GM23338 (cell line): Measurements from ENCODE around the gene TTC22. TPM values are rescaled to one million over a fixed set of nuclear protein-coding genes. Genes with fewer than 3 reads are reported as not detected.
A peak's percentile ranks its signal among the peaks of the same experiment; 100 is the strongest.

Source experiments
- ATAC-seq: fragments of 200-7000 bp; cut with Tn5 transposase; 3 replicates; pipeline ENCODE4 v1.9.1; 2020
- DNase-seq: peaks from one replicate; pipeline ENCODE4 v3.0.0-alpha.2; 2015; ENCODE audit warnings: low spot score
- H2AFZ ChIP-seq: fragments of 200-600 bp; sonication (generic); 2 replicates; pipeline ENCODE4 v1.8.0; 2016; ENCODE audit warnings: antibody characterized with exemption, mild to moderate bottlenecking, moderate library complexity
- H3F3A ChIP-seq: fragments of 200-600 bp; sonication (generic); replicated peaks from 2 replicates; pipeline ENCODE4 v1.8.0; 2017; ENCODE audit warnings: antibody characterized with exemption, mixed run types, low read depth
- H3K27ac ChIP-seq: fragments of 200-600 bp; sonication (generic); 2 replicates; pipeline ENCODE4 v1.6.1; 2016; ENCODE audit warnings: low read depth
- H3K27me3 ChIP-seq: fragments of 200-600 bp; sonication (generic); 2 replicates; pipeline ENCODE4 v1.8.0; 2016; ENCODE audit warnings: mild to moderate bottlenecking, mixed run types, moderate library complexity; ENCODE audit not compliant: insufficient read depth
- H3K36me3 ChIP-seq: fragments of 200-600 bp; sonication (generic); 2 replicates; pipeline ENCODE4 v1.8.0; 2016; ENCODE audit warnings: mild to moderate bottlenecking; ENCODE audit not compliant: insufficient read depth
- H3K4me1 ChIP-seq: fragments of 200-600 bp; sonication (generic); 2 replicates; pipeline ENCODE4 v1.8.0; 2016; ENCODE audit warnings: mild to moderate bottlenecking, moderate library complexity; ENCODE audit not compliant: insufficient read depth
- H3K4me2 ChIP-seq: fragments of 200-600 bp; sonication (generic); 2 replicates; pipeline ENCODE4 v1.7.1; 2017; ENCODE audit warnings: mixed run types
- H3K4me3 ChIP-seq: fragments of 200-600 bp; sonication (generic); 2 replicates; pipeline ENCODE4 v1.6.1; 2016; ENCODE audit warnings: mixed run types
- H3K79me2 ChIP-seq: fragments of 200-600 bp; sonication (generic); replicated peaks from 2 replicates; pipeline ENCODE4 v1.8.0; 2017; ENCODE audit warnings: mild to moderate bottlenecking; ENCODE audit not compliant: insufficient read depth
- H3K9me2 ChIP-seq: fragments of 200-600 bp; sonication (generic); 2 replicates; pipeline ENCODE4 v1.8.0; 2017; ENCODE audit not compliant: insufficient read depth
- H4K20me1 ChIP-seq: fragments of 200-600 bp; sonication (generic); replicated peaks from 2 replicates; pipeline ENCODE4 v1.8.0; 2017; ENCODE audit warnings: mild to moderate bottlenecking; ENCODE audit not compliant: insufficient read depth
- H3K27ac Mint-ChIP-seq: 2 replicates; pipeline ENCODE4 v1.8.0; 2020; ENCODE audit warnings: inconsistent platforms, mild to moderate bottlenecking, moderate library complexity, mixed read lengths
- H3K27me3 Mint-ChIP-seq: 3 replicates; pipeline ENCODE4 v1.8.0; 2022; ENCODE audit warnings: low read depth, mild to moderate bottlenecking, moderate library complexity, mixed read lengths, inconsistent platforms; ENCODE audit not compliant: insufficient read depth, poor library complexity
- H3K36me3 Mint-ChIP-seq: 3 replicates; pipeline ENCODE4 v1.8.0; 2021; ENCODE audit warnings: low read depth, mild to moderate bottlenecking, inconsistent platforms, moderate library complexity, mixed read lengths
- H3K4me1 Mint-ChIP-seq: 3 replicates; pipeline ENCODE4 v1.8.0; 2020; ENCODE audit warnings: mild to moderate bottlenecking, inconsistent platforms, mixed read lengths
- H3K4me3 Mint-ChIP-seq: 3 replicates; pipeline ENCODE4 v1.8.0; 2021; ENCODE audit warnings: moderate library complexity, mild to moderate bottlenecking, inconsistent platforms, mixed read lengths
- H3K9me3 Mint-ChIP-seq: 3 replicates; pipeline ENCODE4 v1.8.0; 2020; ENCODE audit warnings: moderate library complexity, mild to moderate bottlenecking, inconsistent platforms, mixed read lengths
- CREB1 ChIP-seq: fragments of 250-450 bp; sonication (Bioruptor Pico); IDR thresholded peaks from 2 replicates; pipeline ENCODE4 v1.5.0; 2020; ENCODE audit warnings: low read depth, mild to moderate bottlenecking, moderate library complexity
- EZH2 ChIP-seq: fragments of 200-600 bp; sonication (generic); IDR thresholded peaks from one replicate; pipeline ENCODE4 v1.8.0; 2017; ENCODE audit warnings: antibody characterized with exemption, mild to moderate bottlenecking, low read depth; ENCODE audit not compliant: unreplicated experiment
- EZH2phosphoT487 ChIP-seq: fragments of 200-600 bp; sonication (generic); IDR thresholded peaks from one replicate; pipeline ENCODE4 v1.8.1; 2018; ENCODE audit warnings: antibody characterized with exemption; ENCODE audit not compliant: unreplicated experiment
- JUNB ChIP-seq: IDR thresholded peaks from one replicate; pipeline ENCODE4 v1.6.1; 2016; ENCODE audit warnings: antibody characterized with exemption; ENCODE audit not compliant: unreplicated experiment
- NANOG ChIP-seq: IDR thresholded peaks from 2 replicates; pipeline ENCODE4 v1.6.1; 2016; ENCODE audit warnings: antibody characterized with exemption, borderline replicate concordance
- POLR2AphosphoS5 ChIP-seq: IDR thresholded peaks from 2 replicates; pipeline ENCODE4 v1.6.1; 2016; ENCODE audit warnings: antibody characterized with exemption, low read depth
- STAT1 ChIP-seq: IDR thresholded peaks from one replicate; pipeline ENCODE4 v1.6.1; 2016; ENCODE audit warnings: antibody characterized with exemption; ENCODE audit not compliant: unreplicated experiment
- ZNF114 ChIP-seq: fragments of 250-450 bp; sonication (Bioruptor Pico); IDR thresholded peaks from 2 replicates; pipeline ENCODE4 v1.5.0; 2020; ENCODE audit warnings: mild to moderate bottlenecking, moderate library complexity
- ZNF331 ChIP-seq: fragments of 250-450 bp; sonication (Bioruptor Pico); IDR thresholded peaks from 2 replicates; pipeline ENCODE4 v1.5.0; 2020; ENCODE audit warnings: low read depth, mild to moderate bottlenecking, moderate library complexity
- polyA plus RNA-seq: library from polyadenylated mRNA; unstranded; fragments of >200 nt; fragmentation: Nextera tagmentation; extraction: Ambion mirVana; gene quantifications from 2 replicates; pipeline ENCODE4 v1.2.1, GENCODE V29; 2016
- total RNA-seq: library from RNA; depleted of rRNA; stranded (reverse); fragments of >200 nt; shearing (Covaris generic); gene quantifications from 2 replicates; pipeline ENCODE4 v1.2.3, GENCODE V29; 2014
- TF ChIP-seq, protein P1 (sequence below): fragments of 250-450 bp; sonication (Bioruptor Pico); IDR thresholded peaks from 2 replicates; pipeline ENCODE4 v1.5.0; 2020; ENCODE audit warnings: mild to moderate bottlenecking, moderate library complexity
- TF ChIP-seq, protein P2 (sequence below): IDR thresholded peaks from one replicate; pipeline ENCODE4 v1.6.1; 2018; ENCODE audit warnings: antibody characterized with exemption; ENCODE audit not compliant: unreplicated experiment
- TF ChIP-seq, protein P3 (sequence below), 2 experiments: fragments of 200-600 bp in 1 of 2; sonication (generic) in 1 of 2; conservative IDR thresholded peaks; 2 replicates each; pipeline versions ENCODE4 v1.5.1 to v1.6.1; 2016 to 2017; ENCODE audit warnings: antibody characterized with exemption in 2 of 2, low read depth in 2 of 2, mild to moderate bottlenecking in 2 of 2, moderate library complexity in 1 of 2
- TF ChIP-seq, protein P4 (sequence below): IDR thresholded peaks from 2 replicates; pipeline ENCODE4 v1.6.1; 2016; ENCODE audit warnings: antibody characterized with exemption

TTC22 gene
- total and polyA plus RNA-seq, 2 experiments from 2014 or later = 1.2 to 2.5 TPM

DNA sequence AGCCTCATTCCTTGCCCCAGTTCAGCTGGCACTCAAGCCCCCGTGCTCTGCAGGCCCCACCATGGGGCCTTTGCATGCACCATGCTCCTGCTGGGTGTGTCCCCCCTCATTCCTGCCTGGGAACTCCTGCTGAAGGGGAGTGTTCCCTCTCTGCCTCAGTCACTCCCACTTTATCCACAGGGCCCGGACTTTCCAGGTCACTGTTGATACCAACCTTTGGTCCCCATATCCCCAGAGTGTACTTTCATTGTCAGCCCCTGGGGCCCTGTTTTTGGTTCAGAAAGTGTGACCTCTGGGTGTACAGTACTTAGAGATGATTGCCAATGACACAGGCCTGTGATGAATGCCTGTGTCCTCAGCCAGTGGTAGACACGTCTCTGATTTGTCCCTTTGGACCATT lies 2.9 kb downstream of the TTC22 start:
- Histone ChIP-seq H3K27me3 (peaks cover 34% of the 10 kb centered on the region), H3K4me3 (no peak overlapping the region), H2AFZ (no peak overlapping the region), H3K4me1 (peaks cover 21% of the 10 kb centered on the region), H3K79me2 (no peaks in the 10 kb centered on the region), H3K27ac (no peak overlapping the region), H4K20me1 (no peaks in the 10 kb centered on the region), H3K4me2 (no peak overlapping the region), H3K9me2 (no peaks in the 10 kb centered on the region), H3F3A (0 out of 2 replicates have a peak, but pooled peaks cover 5% of the 10 kb centered on the region), H3K36me3 (no peaks in the 10 kb centered on the region)
- H3K36me3 Mint-ChIP-seq = no peaks in the 10 kb centered on the region; the same call in 2 of the 3 replicates
- peaks cover 32% of the 10 kb centered on the region for H3K4me1 Mint-ChIP-seq
- DNase-seq = no peak
- no peak overlapping the region for H3K4me3 Mint-ChIP-seq
- TF ChIP-seq, protein P1, sequence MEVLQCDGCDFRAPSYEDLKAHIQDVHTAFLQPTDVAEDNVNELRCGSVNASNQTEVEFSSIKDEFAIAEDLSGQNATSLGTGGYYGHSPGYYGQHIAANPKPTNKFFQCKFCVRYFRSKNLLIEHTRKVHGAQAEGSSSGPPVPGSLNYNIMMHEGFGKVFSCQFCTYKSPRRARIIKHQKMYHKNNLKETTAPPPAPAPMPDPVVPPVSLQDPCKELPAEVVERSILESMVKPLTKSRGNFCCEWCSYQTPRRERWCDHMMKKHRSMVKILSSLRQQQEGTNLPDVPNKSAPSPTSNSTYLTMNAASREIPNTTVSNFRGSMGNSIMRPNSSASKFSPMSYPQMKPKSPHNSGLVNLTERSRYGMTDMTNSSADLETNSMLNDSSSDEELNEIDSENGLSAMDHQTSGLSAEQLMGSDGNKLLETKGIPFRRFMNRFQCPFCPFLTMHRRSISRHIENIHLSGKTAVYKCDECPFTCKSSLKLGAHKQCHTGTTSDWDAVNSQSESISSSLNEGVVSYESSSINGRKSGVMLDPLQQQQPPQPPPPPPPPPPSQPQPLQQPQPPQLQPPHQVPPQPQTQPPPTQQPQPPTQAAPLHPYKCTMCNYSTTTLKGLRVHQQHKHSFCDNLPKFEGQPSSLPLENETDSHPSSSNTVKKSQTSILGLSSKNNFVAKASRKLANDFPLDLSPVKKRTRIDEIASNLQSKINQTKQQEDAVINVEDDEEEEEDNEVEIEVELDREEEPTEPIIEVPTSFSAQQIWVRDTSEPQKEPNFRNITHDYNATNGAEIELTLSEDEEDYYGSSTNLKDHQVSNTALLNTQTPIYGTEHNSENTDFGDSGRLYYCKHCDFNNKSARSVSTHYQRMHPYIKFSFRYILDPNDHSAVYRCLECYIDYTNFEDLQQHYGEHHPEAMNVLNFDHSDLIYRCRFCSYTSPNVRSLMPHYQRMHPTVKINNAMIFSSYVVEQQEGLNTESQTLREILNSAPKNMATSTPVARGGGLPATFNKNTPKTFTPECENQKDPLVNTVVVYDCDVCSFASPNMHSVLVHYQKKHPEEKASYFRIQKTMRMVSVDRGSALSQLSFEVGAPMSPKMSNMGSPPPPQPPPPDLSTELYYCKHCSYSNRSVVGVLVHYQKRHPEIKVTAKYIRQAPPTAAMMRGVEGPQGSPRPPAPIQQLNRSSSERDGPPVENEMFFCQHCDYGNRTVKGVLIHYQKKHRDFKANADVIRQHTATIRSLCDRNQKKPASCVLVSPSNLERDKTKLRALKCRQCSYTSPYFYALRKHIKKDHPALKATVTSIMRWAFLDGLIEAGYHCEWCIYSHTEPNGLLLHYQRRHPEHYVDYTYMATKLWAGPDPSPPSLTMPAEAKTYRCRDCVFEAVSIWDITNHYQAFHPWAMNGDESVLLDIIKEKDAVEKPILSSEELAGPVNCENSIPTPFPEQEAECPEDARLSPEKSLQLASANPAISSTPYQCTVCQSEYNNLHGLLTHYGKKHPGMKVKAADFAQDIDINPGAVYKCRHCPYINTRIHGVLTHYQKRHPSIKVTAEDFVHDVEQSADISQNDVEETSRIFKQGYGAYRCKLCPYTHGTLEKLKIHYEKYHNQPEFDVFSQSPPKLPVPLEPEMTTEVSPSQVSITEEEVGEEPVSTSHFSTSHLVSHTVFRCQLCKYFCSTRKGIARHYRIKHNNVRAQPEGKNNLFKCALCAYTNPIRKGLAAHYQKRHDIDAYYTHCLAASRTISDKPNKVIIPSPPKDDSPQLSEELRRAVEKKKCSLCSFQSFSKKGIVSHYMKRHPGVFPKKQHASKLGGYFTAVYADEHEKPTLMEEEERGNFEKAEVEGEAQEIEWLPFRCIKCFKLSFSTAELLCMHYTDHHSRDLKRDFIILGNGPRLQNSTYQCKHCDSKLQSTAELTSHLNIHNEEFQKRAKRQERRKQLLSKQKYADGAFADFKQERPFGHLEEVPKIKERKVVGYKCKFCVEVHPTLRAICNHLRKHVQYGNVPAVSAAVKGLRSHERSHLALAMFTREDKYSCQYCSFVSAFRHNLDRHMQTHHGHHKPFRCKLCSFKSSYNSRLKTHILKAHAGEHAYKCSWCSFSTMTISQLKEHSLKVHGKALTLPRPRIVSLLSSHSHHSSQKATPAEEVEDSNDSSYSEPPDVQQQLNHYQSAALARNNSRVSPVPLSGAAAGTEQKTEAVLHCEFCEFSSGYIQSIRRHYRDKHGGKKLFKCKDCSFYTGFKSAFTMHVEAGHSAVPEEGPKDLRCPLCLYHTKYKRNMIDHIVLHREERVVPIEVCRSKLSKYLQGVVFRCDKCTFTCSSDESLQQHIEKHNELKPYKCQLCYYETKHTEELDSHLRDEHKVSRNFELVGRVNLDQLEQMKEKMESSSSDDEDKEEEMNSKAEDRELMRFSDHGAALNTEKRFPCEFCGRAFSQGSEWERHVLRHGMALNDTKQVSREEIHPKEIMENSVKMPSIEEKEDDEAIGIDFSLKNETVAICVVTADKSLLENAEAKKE (CRISPR knock-in tag) = no peak
- no peak for TF ChIP-seq JUNB
- TF ChIP-seq, protein P2, sequence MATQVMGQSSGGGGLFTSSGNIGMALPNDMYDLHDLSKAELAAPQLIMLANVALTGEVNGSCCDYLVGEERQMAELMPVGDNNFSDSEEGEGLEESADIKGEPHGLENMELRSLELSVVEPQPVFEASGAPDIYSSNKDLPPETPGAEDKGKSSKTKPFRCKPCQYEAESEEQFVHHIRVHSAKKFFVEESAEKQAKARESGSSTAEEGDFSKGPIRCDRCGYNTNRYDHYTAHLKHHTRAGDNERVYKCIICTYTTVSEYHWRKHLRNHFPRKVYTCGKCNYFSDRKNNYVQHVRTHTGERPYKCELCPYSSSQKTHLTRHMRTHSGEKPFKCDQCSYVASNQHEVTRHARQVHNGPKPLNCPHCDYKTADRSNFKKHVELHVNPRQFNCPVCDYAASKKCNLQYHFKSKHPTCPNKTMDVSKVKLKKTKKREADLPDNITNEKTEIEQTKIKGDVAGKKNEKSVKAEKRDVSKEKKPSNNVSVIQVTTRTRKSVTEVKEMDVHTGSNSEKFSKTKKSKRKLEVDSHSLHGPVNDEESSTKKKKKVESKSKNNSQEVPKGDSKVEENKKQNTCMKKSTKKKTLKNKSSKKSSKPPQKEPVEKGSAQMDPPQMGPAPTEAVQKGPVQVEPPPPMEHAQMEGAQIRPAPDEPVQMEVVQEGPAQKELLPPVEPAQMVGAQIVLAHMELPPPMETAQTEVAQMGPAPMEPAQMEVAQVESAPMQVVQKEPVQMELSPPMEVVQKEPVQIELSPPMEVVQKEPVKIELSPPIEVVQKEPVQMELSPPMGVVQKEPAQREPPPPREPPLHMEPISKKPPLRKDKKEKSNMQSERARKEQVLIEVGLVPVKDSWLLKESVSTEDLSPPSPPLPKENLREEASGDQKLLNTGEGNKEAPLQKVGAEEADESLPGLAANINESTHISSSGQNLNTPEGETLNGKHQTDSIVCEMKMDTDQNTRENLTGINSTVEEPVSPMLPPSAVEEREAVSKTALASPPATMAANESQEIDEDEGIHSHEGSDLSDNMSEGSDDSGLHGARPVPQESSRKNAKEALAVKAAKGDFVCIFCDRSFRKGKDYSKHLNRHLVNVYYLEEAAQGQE = no peak
- no peak for TF ChIP-seq POLR2AphosphoS5
- TF ChIP-seq, protein P3, sequence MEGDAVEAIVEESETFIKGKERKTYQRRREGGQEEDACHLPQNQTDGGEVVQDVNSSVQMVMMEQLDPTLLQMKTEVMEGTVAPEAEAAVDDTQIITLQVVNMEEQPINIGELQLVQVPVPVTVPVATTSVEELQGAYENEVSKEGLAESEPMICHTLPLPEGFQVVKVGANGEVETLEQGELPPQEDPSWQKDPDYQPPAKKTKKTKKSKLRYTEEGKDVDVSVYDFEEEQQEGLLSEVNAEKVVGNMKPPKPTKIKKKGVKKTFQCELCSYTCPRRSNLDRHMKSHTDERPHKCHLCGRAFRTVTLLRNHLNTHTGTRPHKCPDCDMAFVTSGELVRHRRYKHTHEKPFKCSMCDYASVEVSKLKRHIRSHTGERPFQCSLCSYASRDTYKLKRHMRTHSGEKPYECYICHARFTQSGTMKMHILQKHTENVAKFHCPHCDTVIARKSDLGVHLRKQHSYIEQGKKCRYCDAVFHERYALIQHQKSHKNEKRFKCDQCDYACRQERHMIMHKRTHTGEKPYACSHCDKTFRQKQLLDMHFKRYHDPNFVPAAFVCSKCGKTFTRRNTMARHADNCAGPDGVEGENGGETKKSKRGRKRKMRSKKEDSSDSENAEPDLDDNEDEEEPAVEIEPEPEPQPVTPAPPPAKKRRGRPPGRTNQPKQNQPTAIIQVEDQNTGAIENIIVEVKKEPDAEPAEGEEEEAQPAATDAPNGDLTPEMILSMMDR (conservative IDR thresholded peaks at IDR 0.05; ENCODE audit: low read depth in 2 of 2) = no peak
- no peak for TF ChIP-seq NANOG
- TF ChIP-seq CREB1 = no peak
- TF ChIP-seq STAT1 = no peak
- TF ChIP-seq, protein P4, sequence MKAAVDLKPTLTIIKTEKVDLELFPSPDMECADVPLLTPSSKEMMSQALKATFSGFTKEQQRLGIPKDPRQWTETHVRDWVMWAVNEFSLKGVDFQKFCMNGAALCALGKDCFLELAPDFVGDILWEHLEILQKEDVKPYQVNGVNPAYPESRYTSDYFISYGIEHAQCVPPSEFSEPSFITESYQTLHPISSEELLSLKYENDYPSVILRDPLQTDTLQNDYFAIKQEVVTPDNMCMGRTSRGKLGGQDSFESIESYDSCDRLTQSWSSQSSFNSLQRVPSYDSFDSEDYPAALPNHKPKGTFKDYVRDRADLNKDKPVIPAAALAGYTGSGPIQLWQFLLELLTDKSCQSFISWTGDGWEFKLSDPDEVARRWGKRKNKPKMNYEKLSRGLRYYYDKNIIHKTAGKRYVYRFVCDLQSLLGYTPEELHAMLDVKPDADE = no peak
- no peak for TF ChIP-seq ZNF331
- TF ChIP-seq ZNF114 (CRISPR knock-in tag) = no peak
- TF ChIP-seq EZH2phosphoT487 = no peak
- no peak for TF ChIP-seq EZH2
- no peak for ATAC-seq
- peaks cover 16% of the 10 kb centered on the region for H3K27me3 Mint-ChIP-seq
- peak overlapping the region; percentile 16; the same call in 1 of the 2 replicates for H3K27ac Mint-ChIP-seq
- no peaks in the 10 kb centered on the region for H3K9me3 Mint-ChIP-seq
